HG03432 (cell line): ENCODE data around the gene CCDC9B.

ENCODE experiments used
- ATAC-seq: cut with Tn5 transposase; IDR thresholded peaks from one replicate; pipeline ENCODE4 v1.9.1; 2021; ENCODE audit warnings: mild to moderate bottlenecking, moderate library complexity; ENCODE audit not compliant: unreplicated experiment

The CCDC9B gene

GRCh38 chr15:40293905-40294895 is 46.5 kb downstream of the CCDC9B start:
- ATAC-seq = no peak

GRCh38 chr15:40293006-40293405 is 47.7 kb downstream of the CCDC9B start:
- ATAC-seq = no peak

- no peak for ATAC-seq
These were observed 48.5 kb downstream of the CCDC9B start for GRCh38 chr15:40292246-40292645.

GRCh38 chr15:40290918-40291574 is 49.7 kb downstream of the CCDC9B start:
- no peak for ATAC-seq

GRCh38 chr15:40290545-40290917 is 50.2 kb downstream of the CCDC9B start:
- ATAC-seq = no peak

- no peak for ATAC-seq
These were observed 51.5 kb downstream of the CCDC9B start for GRCh38 chr15:40289140-40289775.

- no peak for ATAC-seq
These were observed 52.8 kb downstream of the CCDC9B start for GRCh38 chr15:40287968-40288367.

- ATAC-seq = no peak
These were observed 53.2 kb downstream of the CCDC9B start for GRCh38 chr15:40287505-40287904.

GRCh38 chr15:40286794-40287193 is 53.9 kb downstream of the CCDC9B start:
- no peak for ATAC-seq

GRCh38 chr15:40286061-40286532 is 54.6 kb downstream of the CCDC9B start:
- no peak for ATAC-seq

GRCh38 chr15:40285554-40286011 is 55.2 kb downstream of the CCDC9B start:
- no peak for ATAC-seq

GRCh38 chr15:40285151-40285550 is 55.6 kb downstream of the CCDC9B start:
- no peak for ATAC-seq

- ATAC-seq = no peak
These were observed 57.0 kb downstream of the CCDC9B start for GRCh38 chr15:40283615-40284300.

- peak; percentile 45 for ATAC-seq
These were observed 57.7 kb downstream of the CCDC9B start, which contains the start of gene ANKRD63 for GRCh38 chr15:40282869-40283614. Gene ANKRD63, minus strand, starts transcription at chr15:40283064. Its CDS starts 478 bp downstream, at chr15:40282586.

GRCh38 chr15:40282147-40282868 is 58.4 kb downstream of the CCDC9B start:
- peak; percentile 53 for ATAC-seq

- no peak for ATAC-seq
These were observed 59.0 kb downstream of the CCDC9B start for GRCh38 chr15:40281801-40282146.
